ENCODE results near the gene OR1A1.

DNA sequence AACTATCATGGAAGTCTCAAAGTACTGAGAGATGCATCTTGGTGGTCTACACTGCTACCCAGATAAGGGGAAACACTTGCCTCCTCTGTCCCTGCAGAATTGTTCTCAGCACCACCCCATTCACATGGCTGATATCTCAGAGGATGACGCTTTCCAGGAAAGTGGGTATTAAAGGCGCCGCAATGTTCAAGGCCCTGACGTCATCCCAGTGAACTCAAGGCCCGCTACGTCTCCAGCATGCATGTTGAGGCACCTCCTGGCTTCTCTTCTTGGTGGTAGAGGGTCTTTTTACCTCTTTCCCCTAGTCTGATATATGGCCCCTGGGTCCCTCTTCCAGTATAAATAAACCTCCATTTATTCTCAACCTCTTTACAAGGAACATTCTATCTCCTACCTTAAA is 1.0 kb downstream of the OR1A1 start:
- no peak for TF ChIP-seq EZH2 (IDR thresholded peaks at IDR 0.05; ENCODE audit: low read depth)
- TF ChIP-seq, protein P1, sequence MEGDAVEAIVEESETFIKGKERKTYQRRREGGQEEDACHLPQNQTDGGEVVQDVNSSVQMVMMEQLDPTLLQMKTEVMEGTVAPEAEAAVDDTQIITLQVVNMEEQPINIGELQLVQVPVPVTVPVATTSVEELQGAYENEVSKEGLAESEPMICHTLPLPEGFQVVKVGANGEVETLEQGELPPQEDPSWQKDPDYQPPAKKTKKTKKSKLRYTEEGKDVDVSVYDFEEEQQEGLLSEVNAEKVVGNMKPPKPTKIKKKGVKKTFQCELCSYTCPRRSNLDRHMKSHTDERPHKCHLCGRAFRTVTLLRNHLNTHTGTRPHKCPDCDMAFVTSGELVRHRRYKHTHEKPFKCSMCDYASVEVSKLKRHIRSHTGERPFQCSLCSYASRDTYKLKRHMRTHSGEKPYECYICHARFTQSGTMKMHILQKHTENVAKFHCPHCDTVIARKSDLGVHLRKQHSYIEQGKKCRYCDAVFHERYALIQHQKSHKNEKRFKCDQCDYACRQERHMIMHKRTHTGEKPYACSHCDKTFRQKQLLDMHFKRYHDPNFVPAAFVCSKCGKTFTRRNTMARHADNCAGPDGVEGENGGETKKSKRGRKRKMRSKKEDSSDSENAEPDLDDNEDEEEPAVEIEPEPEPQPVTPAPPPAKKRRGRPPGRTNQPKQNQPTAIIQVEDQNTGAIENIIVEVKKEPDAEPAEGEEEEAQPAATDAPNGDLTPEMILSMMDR (conservative IDR thresholded peaks at IDR 0.05), result no peak
